Femur (tissue), 1 donor: Measurements from ENCODE around the gene TRHDE.

Experiments used
- DNase-seq: peaks from one replicate; pipeline ENCODE4 v3.0.0-alpha.2; 2017

The TRHDE gene

GRCh38 chr12:72330784-72331183, 58.6 kb downstream of the TRHDE start:
- DNase-seq, result no peak

- DNase-seq, result no peak
Observed at GRCh38 chr12:72337382-72337781, 65.2 kb downstream of the TRHDE start.

- no peak for DNase-seq
Observed at GRCh38 chr12:72337946-72338345, 65.8 kb downstream of the TRHDE start.

GRCh38 chr12:72338437-72338836, 66.3 kb downstream of the TRHDE start:
- no peak for DNase-seq

- peak; percentile 65 for DNase-seq
Observed at GRCh38 chr12:72346363-72346944, 74.3 kb downstream of the TRHDE start.

- no peak for DNase-seq
Observed at GRCh38 chr12:72349491-72349890, 77.3 kb downstream of the TRHDE start.

GRCh38 chr12:72359416-72359815, 87.2 kb downstream of the TRHDE start:
- DNase-seq, result no peak

GRCh38 chr12:72365151-72365550, 93.0 kb downstream of the TRHDE start:
- no peak for DNase-seq

- no peak for DNase-seq
Observed at GRCh38 chr12:72366255-72366654, 94.1 kb downstream of the TRHDE start.

- DNase-seq, result no peak
Observed at GRCh38 chr12:72368298-72368697, 96.1 kb downstream of the TRHDE start.

GRCh38 chr12:72368719-72369422, 96.7 kb downstream of the TRHDE start:
- DNase-seq, result peak; percentile 19

GRCh38 chr12:72369423-72369959, 97.3 kb downstream of the TRHDE start:
- no peak for DNase-seq

- DNase-seq, result no peak
Observed at GRCh38 chr12:72380441-72380840, 108.3 kb downstream of the TRHDE start.

- no peak for DNase-seq
Observed at GRCh38 chr12:72388322-72388721, 116.2 kb downstream of the TRHDE start.

GRCh38 chr12:72390146-72390545, 118.0 kb downstream of the TRHDE start:
- DNase-seq, result no peak

GRCh38 chr12:72406111-72406510, 133.9 kb downstream of the TRHDE start:
- no peak for DNase-seq

GRCh38 chr12:72432037-72432604, 160.0 kb downstream of the TRHDE start:
- DNase-seq, result no peak

GRCh38 chr12:72433298-72433697, 161.1 kb downstream of the TRHDE start:
- no peak for DNase-seq

GRCh38 chr12:72434999-72435398, 162.8 kb downstream of the TRHDE start:
- DNase-seq, result no peak

- no peak for DNase-seq
Observed at GRCh38 chr12:72442217-72442616, 170.0 kb downstream of the TRHDE start.

GRCh38 chr12:72444125-72444524, 172.0 kb downstream of the TRHDE start:
- no peak for DNase-seq

GRCh38 chr12:72444566-72444965, 172.4 kb downstream of the TRHDE start:
- no peak for DNase-seq

GRCh38 chr12:72448089-72448488, 175.9 kb downstream of the TRHDE start:
- DNase-seq, result no peak

GRCh38 chr12:72448805-72449204, 176.6 kb downstream of the TRHDE start:
- DNase-seq, result no peak
